Neural crest cell (in vitro differentiated cells): Measurements from ENCODE around the gene TF. TPM values are rescaled to one million over a fixed set of nuclear protein-coding genes. Genes with fewer than 3 reads are reported as not detected.

ENCODE experiments used
- DNase-seq: peaks from one replicate; pipeline ENCODE4 v3.0.0; 2021; ENCODE audit warnings: low read depth, mixed read lengths, low spot score
- H3K27ac Mint-ChIP-seq: one replicate; pipeline ENCODE4 v1.8.0; 2021; ENCODE audit warnings: mild to moderate bottlenecking, mixed read lengths; ENCODE audit not compliant: unreplicated experiment
- H3K27me3 Mint-ChIP-seq: 2 replicates; pipeline ENCODE4 v1.8.0; 2021; ENCODE audit warnings: low read depth, mild to moderate bottlenecking, mixed read lengths
- H3K36me3 Mint-ChIP-seq: 2 replicates; pipeline ENCODE4 v1.8.0; 2021; ENCODE audit warnings: low read depth, mild to moderate bottlenecking, mixed read lengths
- H3K4me1 Mint-ChIP-seq: 2 replicates; pipeline ENCODE4 v1.8.0; 2021; ENCODE audit warnings: mixed read lengths
- H3K4me3 Mint-ChIP-seq: one replicate; pipeline ENCODE4 v1.8.0; 2021; ENCODE audit warnings: mild to moderate bottlenecking, mixed read lengths
- H3K9me3 Mint-ChIP-seq: 2 replicates; pipeline ENCODE4 v1.8.0; 2021; ENCODE audit warnings: mixed read lengths
- long read RNA-seq: library from polyadenylated mRNA; unstranded; transcript quantifications from one replicate; pipeline ENCODE4 v2.0.0, GENCODE V29; 2020
- total RNA-seq: library from RNA; stranded (reverse); gene quantifications from 2 replicates; pipeline ENCODE4 v1.2.1, GENCODE V29; 2021
- TF ChIP-seq, protein P1 (sequence below): fragments of 200-600 bp; sonication (generic); conservative IDR thresholded peaks from 2 replicates; pipeline ENCODE4 v1.5.0; 2021; ENCODE audit warnings: antibody characterized with exemption, mild to moderate bottlenecking

Gene TF
- total RNA-seq: 0.98 and 1.6 TPM in 2 replicates
- long read RNA-seq: 0 reads

DNA sequence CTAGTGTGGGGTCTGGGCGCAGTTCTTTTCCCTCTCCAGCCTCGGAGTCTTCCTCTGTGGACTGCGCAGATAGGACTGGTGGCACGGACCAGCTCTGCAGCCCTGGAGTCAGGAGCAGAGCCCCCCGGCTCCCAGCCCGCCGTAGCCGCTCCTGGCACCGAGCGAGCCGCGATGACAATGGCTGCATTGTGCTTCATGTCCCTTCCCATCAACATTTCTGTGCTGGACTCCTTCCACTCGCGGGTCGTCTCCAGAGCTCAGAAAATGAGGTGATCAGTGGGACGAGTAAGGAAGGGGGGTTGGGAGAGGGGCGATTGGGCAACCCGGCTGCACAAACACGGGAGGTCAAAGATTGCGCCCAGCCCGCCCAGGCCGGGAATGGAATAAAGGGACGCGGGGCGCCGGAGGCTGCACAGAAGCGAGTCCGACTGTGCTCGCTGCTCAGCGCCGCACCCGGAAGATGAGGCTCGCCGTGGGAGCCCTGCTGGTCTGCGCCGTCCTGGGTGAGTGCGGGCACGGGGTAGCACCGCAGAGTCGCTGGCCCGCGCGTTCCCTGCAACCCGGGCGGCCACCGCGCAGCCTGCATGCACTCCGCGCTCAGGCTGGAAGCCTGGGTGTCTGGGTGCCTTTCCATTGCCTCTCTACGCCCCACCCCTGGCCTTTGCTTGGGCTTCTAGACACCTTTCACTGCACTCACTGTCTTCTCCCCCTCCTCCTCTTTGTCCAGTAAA is at the start of gene TF:
Gene TF, plus strand, starts transcription at position 413 of the 731 bp plus-strand sequence. Its CDS starts 48 bp downstream, at position 461.
- TF ChIP-seq, protein P1, sequence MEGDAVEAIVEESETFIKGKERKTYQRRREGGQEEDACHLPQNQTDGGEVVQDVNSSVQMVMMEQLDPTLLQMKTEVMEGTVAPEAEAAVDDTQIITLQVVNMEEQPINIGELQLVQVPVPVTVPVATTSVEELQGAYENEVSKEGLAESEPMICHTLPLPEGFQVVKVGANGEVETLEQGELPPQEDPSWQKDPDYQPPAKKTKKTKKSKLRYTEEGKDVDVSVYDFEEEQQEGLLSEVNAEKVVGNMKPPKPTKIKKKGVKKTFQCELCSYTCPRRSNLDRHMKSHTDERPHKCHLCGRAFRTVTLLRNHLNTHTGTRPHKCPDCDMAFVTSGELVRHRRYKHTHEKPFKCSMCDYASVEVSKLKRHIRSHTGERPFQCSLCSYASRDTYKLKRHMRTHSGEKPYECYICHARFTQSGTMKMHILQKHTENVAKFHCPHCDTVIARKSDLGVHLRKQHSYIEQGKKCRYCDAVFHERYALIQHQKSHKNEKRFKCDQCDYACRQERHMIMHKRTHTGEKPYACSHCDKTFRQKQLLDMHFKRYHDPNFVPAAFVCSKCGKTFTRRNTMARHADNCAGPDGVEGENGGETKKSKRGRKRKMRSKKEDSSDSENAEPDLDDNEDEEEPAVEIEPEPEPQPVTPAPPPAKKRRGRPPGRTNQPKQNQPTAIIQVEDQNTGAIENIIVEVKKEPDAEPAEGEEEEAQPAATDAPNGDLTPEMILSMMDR: no peak
- no peak for DNase-seq
- Mint-ChIP-seq H3K9me3 (no peaks in the 10 kb centered on the region), H3K4me3 (no peak within 1 kb of the TSS), H3K4me1 (peaks cover 13% of the 10 kb centered on the region), H3K27me3 (peaks cover 33% of the 10 kb centered on the region), H3K27ac (no peak within 1 kb of the TSS), H3K36me3 (no peaks in the 10 kb centered on the region)

DNA sequence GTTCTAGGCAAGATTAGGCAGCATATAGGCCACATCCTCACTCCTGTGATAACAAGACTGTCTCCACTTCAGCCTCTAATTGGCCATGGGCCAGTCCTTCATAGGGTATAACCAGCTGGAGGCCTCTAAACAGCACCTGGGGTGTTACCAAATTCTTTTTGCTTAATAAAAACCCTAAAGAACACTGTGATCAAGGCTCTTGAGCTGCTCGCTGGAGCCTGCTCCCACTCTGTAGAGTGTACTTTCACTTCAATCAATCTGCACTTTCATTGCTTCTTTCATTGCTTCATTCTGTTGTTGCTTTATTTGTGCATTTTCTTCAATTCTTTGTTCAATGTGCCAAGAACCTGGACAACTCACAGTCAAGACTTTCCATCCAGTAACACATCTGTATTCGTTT is 48.2 kb upstream of the TF start:
- no peaks in the 10 kb centered on the region for H3K4me1 Mint-ChIP-seq
- no peaks in the 10 kb centered on the region for H3K27me3 Mint-ChIP-seq
- TF ChIP-seq, protein P1: no peak
- H3K9me3 Mint-ChIP-seq: peaks cover 2% of the 10 kb centered on the region
- H3K36me3 Mint-ChIP-seq: no peaks in the 10 kb centered on the region
- no peak overlapping the region for H3K27ac Mint-ChIP-seq
- no peak for DNase-seq
- H3K4me3 Mint-ChIP-seq: no peak overlapping the region

- peaks cover 7% of the 10 kb centered on the region for H3K4me1 Mint-ChIP-seq
- no peak for DNase-seq
- H3K27me3 Mint-ChIP-seq: peaks cover 6% of the 10 kb centered on the region
- H3K4me3 Mint-ChIP-seq: no peak overlapping the region
- TF ChIP-seq, protein P1: no peak
- H3K9me3 Mint-ChIP-seq: peaks cover 2% of the 10 kb centered on the region
- H3K36me3 Mint-ChIP-seq: no peaks in the 10 kb centered on the region
- no peak overlapping the region for H3K27ac Mint-ChIP-seq
Measured at GRCh38 chr3:133699467-133699866, 46.7 kb upstream of the TF start.

DNA sequence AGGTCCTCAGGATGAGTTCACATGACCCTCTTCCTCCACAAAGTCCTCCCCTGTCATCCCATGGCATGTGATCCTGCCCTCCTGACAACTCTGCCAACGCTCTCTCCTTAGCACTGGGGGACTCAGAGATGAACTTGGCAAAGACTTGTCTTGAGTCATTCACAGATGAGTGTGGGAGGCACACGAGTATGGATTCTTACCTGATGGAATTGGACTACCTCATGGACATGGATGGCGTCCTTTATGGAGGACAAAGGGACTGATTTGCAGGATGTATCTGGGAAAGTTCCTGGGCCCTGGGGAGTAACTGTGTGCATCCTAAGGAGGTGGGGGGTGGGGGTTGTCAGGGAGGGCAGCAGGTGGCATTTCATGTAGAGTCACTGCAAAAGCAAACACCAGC is 46.3 kb upstream of the TF start:
- peaks cover 7% of the 10 kb centered on the region for H3K27me3 Mint-ChIP-seq
- TF ChIP-seq, protein P1: no peak
- H3K4me3 Mint-ChIP-seq: no peak overlapping the region
- no peak for DNase-seq
- peaks cover 7% of the 10 kb centered on the region for H3K4me1 Mint-ChIP-seq
- peaks cover 2% of the 10 kb centered on the region for H3K9me3 Mint-ChIP-seq
- H3K27ac Mint-ChIP-seq: no peak overlapping the region
- H3K36me3 Mint-ChIP-seq: no peaks in the 10 kb centered on the region

GRCh38 chr3:133700351-133700750 is 45.8 kb upstream of the TF start:
- Mint-ChIP-seq H3K9me3 (peaks cover 2% of the 10 kb centered on the region), H3K27me3 (peaks cover 9% of the 10 kb centered on the region), H3K27ac (no peak overlapping the region), H3K4me1 (peaks cover 7% of the 10 kb centered on the region), H3K36me3 (no peaks in the 10 kb centered on the region), H3K4me3 (no peak overlapping the region)
- TF ChIP-seq, protein P1: no peak
- DNase-seq: no peak
